Loucy (cell line): Measurements from ENCODE around the gene CRYZL1.

Experiments
- H2AFZ ChIP-seq: fragments of 200-600 bp; sonication (generic); 2 replicates; pipeline ENCODE4 v1.6.0; 2016; ENCODE audit warnings: antibody characterized with exemption, mild to moderate bottlenecking, low read length, moderate library complexity
- H3F3A ChIP-seq: fragments of 200-600 bp; 2 replicates; pipeline ENCODE4 v1.6.0; 2016; ENCODE audit warnings: antibody characterized with exemption, low read depth, mild to moderate bottlenecking
- H3K27me3 ChIP-seq: fragments of 200-600 bp; sonication (generic); 2 replicates; pipeline ENCODE4 v1.6.1; 2014; ENCODE audit warnings: low read length, mild to moderate bottlenecking; ENCODE audit not compliant: insufficient read depth, poor library complexity, severe bottlenecking
- H3K36me3 ChIP-seq: fragments of 200-600 bp; sonication (generic); 2 replicates; pipeline ENCODE4 v1.6.1; 2016; ENCODE audit warnings: low read length; ENCODE audit not compliant: insufficient read depth
- H3K4me1 ChIP-seq: fragments of 200-600 bp; sonication (generic); 2 replicates; pipeline ENCODE4 v1.5.1; 2014; ENCODE audit warnings: low read length, mild to moderate bottlenecking; ENCODE audit not compliant: insufficient read depth, poor library complexity, severe bottlenecking
- H3K4me2 ChIP-seq: fragments of 200-600 bp; sonication (generic); 2 replicates; pipeline ENCODE4 v1.6.0; 2014; ENCODE audit warnings: antibody characterized with exemption, low read length, low read depth, mild to moderate bottlenecking; ENCODE audit not compliant: poor library complexity, severe bottlenecking
- H3K4me3 ChIP-seq: fragments of 200-600 bp; sonication (generic); 2 replicates; pipeline ENCODE4 v1.5.1; 2014; ENCODE audit warnings: low read length, mild to moderate bottlenecking, mixed read lengths; ENCODE audit not compliant: poor library complexity, severe bottlenecking
- H3K79me2 ChIP-seq: fragments of 200-600 bp; sonication (generic); 2 replicates; pipeline ENCODE4 v1.6.1; 2014; ENCODE audit warnings: low read length; ENCODE audit not compliant: insufficient read depth
- H3K9ac ChIP-seq: fragments of 200-600 bp; sonication (generic); 2 replicates; pipeline ENCODE4 v1.6.0; 2014; ENCODE audit warnings: mild to moderate bottlenecking, low read depth, low read length, moderate library complexity; ENCODE audit not compliant: poor library complexity, severe bottlenecking
- H3K9me2 ChIP-seq: fragments of 200-600 bp; sonication (generic); replicated peaks from 2 replicates; pipeline ENCODE4 v1.6.1; 2016; ENCODE audit warnings: low read depth, low read length, mixed read lengths
- H3K9me3 ChIP-seq: fragments of 200-600 bp; sonication (generic); 2 replicates; pipeline ENCODE4 v1.6.1; 2014; ENCODE audit warnings: mild to moderate bottlenecking, antibody characterized with exemption, low read length, low read depth; ENCODE audit not compliant: insufficient read depth
- H4K20me1 ChIP-seq: fragments of 200-600 bp; sonication (generic); 2 replicates; pipeline ENCODE4 v1.6.0; 2014; ENCODE audit warnings: antibody characterized with exemption, low read length, mild to moderate bottlenecking; ENCODE audit not compliant: insufficient read depth, poor library complexity, severe bottlenecking
- EZH2phosphoT487 ChIP-seq: fragments of 200-600 bp; IDR thresholded peaks from 2 replicates; pipeline ENCODE4 v1.6.1; 2018; ENCODE audit warnings: antibody characterized with exemption, mild to moderate bottlenecking, moderate library complexity, borderline replicate concordance
- TF ChIP-seq, protein P1 (sequence below): fragments of 200-600 bp; sonication (generic); conservative IDR thresholded peaks from 2 replicates; pipeline ENCODE4 v1.5.1; 2014; ENCODE audit warnings: mild to moderate bottlenecking, antibody characterized with exemption, low read length

The CRYZL1 gene

GRCh38 chr21:33663241-33663640 is 21.7 kb upstream of the CRYZL1 start:
- Histone ChIP-seq H3K9ac (no peak overlapping the region), H3K79me2 (peaks cover 16% of the 10 kb centered on the region; the same call in 1 of the 2 replicates), H3K4me3 (no peak overlapping the region), H3K4me2 (no peak overlapping the region), H3K4me1 (peaks cover 11% of the 10 kb centered on the region), H3K27me3 (no peaks in the 10 kb centered on the region), H3K9me2 (no peaks in the 10 kb centered on the region), H3F3A (no peaks in the 10 kb centered on the region), H3K9me3 (no peaks in the 10 kb centered on the region), H4K20me1 (no peaks in the 10 kb centered on the region), H2AFZ (no peak overlapping the region), H3K36me3 (no peaks in the 10 kb centered on the region)
- TF ChIP-seq, protein P1, sequence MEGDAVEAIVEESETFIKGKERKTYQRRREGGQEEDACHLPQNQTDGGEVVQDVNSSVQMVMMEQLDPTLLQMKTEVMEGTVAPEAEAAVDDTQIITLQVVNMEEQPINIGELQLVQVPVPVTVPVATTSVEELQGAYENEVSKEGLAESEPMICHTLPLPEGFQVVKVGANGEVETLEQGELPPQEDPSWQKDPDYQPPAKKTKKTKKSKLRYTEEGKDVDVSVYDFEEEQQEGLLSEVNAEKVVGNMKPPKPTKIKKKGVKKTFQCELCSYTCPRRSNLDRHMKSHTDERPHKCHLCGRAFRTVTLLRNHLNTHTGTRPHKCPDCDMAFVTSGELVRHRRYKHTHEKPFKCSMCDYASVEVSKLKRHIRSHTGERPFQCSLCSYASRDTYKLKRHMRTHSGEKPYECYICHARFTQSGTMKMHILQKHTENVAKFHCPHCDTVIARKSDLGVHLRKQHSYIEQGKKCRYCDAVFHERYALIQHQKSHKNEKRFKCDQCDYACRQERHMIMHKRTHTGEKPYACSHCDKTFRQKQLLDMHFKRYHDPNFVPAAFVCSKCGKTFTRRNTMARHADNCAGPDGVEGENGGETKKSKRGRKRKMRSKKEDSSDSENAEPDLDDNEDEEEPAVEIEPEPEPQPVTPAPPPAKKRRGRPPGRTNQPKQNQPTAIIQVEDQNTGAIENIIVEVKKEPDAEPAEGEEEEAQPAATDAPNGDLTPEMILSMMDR = no peak
- TF ChIP-seq EZH2phosphoT487 = no peak

GRCh38 chr21:33662046-33662445 is 20.5 kb upstream of the CRYZL1 start:
- Histone ChIP-seq H3K79me2 (peaks cover 23% of the 10 kb centered on the region; the same call in 1 of the 2 replicates), H3K4me1 (peaks cover 16% of the 10 kb centered on the region), H3K9me3 (no peaks in the 10 kb centered on the region), H3K9me2 (no peaks in the 10 kb centered on the region), H2AFZ (no peak overlapping the region), H4K20me1 (no peaks in the 10 kb centered on the region), H3K4me2 (no peak overlapping the region), H3K27me3 (no peaks in the 10 kb centered on the region), H3K9ac (no peak overlapping the region), H3K4me3 (no peak overlapping the region), H3F3A (no peaks in the 10 kb centered on the region), H3K36me3 (no peaks in the 10 kb centered on the region)
- no peak for TF ChIP-seq EZH2phosphoT487
- TF ChIP-seq, protein P1 = no peak

GRCh38 chr21:33661146-33661545 is 19.6 kb upstream of the CRYZL1 start:
- no peaks in the 10 kb centered on the region for H3F3A ChIP-seq
- no peaks in the 10 kb centered on the region for H3K9me2 ChIP-seq
- H3K4me1 ChIP-seq = peaks cover 19% of the 10 kb centered on the region
- H3K4me2 ChIP-seq = no peak overlapping the region
- no peaks in the 10 kb centered on the region for H3K36me3 ChIP-seq
- H2AFZ ChIP-seq = no peak overlapping the region
- TF ChIP-seq EZH2phosphoT487 = no peak
- TF ChIP-seq, protein P1 = no peak
- no peak overlapping the region for H3K9ac ChIP-seq
- H4K20me1 ChIP-seq = no peaks in the 10 kb centered on the region
- peaks cover 28% of the 10 kb centered on the region for H3K79me2 ChIP-seq
- no peak overlapping the region for H3K4me3 ChIP-seq
- no peaks in the 10 kb centered on the region for H3K9me3 ChIP-seq
- no peaks in the 10 kb centered on the region for H3K27me3 ChIP-seq
